ENCODE measurements around the gene DIP2B. TPM values are rescaled to one million over a fixed set of nuclear protein-coding genes. Genes with fewer than 3 reads are reported as not detected.

Gene DIP2B
- polyA plus RNA-seq, 1 of the 3 experiments (the other 2 are of a cell fraction): 6.6 TPM

GRCh38 chr12:50665609-50666008 lies 160.8 kb downstream of the DIP2B start:
- Histone ChIP-seq H3K4me3 (ENCODE audit: low read depth in 2 of 2, low read length in 1 of 2) (no peak overlapping the region), H3K27ac (ENCODE audit: low read depth in 2 of 2, low read length in 1 of 2) (no peak overlapping the region), H3K9me3 (no peaks in the 10 kb centered on the region), H3K4me1 (ENCODE audit: control insufficient read depth in 1 of 2, insufficient read depth in 2 of 2, low read depth in 1 of 2, low read length in 1 of 2) (peaks cover 0 to 7% of the 10 kb centered on the region in 2 experiments; a peak in 1 of 4 replicates), H3K36me3 (replicated peaks in 1 of 2; ENCODE audit: control insufficient read depth in 1 of 2, insufficient read depth in 2 of 2, low read length in 1 of 2) (peaks cover under 1 to 9% of the 10 kb centered on the region in 2 experiments), H3K9ac (no peak overlapping the region), H3K4me2 (no peak overlapping the region), H2AFZ (ENCODE audit: low read depth) (no peak overlapping the region), H4K20me1 (ENCODE audit: insufficient read depth) (no peaks in the 10 kb centered on the region), H3K79me2 (ENCODE audit: insufficient read depth) (no peaks in the 10 kb centered on the region), H3K9me2 (no peaks in the 10 kb centered on the region), H3F3A (replicated peaks; ENCODE audit: insufficient read depth) (no peaks in the 10 kb centered on the region), H3K27me3 (ENCODE audit: insufficient read depth) (no peaks in the 10 kb centered on the region)
- CTCF ChIA-PET: no interaction called here
- no peak for TF ChIP-seq NFIC (IDR thresholded peaks at IDR 0.05; ENCODE audit: borderline replicate concordance)
- no peak for TF ChIP-seq POLR2AphosphoS5 (IDR thresholded peaks at IDR 0.05; ENCODE audit: low read depth, low read length)
- no peak for TF ChIP-seq CTCF (IDR thresholded peaks at IDR 0.05)
- no peak for TF ChIP-seq RFX5 (IDR thresholded peaks at IDR 0.05; ENCODE audit: low read length)
- no peak for TF ChIP-seq EZH2phosphoT487 (IDR thresholded peaks at IDR 0.05; ENCODE audit: borderline replicate concordance, low read depth)
- no peak for TF ChIP-seq TEAD4 (IDR thresholded peaks at IDR 0.05; ENCODE audit: borderline replicate concordance, insufficient read depth)
- TF ChIP-seq RAD21 (IDR thresholded peaks at IDR 0.05; ENCODE audit: low read length): no peak
- TF ChIP-seq SIN3A (IDR thresholded peaks at IDR 0.05; ENCODE audit: borderline replicate concordance, low read depth, low read length): no peak
- no peak for TF ChIP-seq MAX (IDR thresholded peaks at IDR 0.05; ENCODE audit: low read depth)
- TF ChIP-seq FOXJ3 (CRISPR knock-in tag; IDR thresholded peaks at IDR 0.05): no peak
- TF ChIP-seq USF2 (IDR thresholded peaks at IDR 0.05; ENCODE audit: borderline replicate concordance, low read depth, low read length): no peak
- no peak for TF ChIP-seq SMC3 (IDR thresholded peaks at IDR 0.05; ENCODE audit: low read depth, low read length)
- no peak for DNase-seq
- POLR2A ChIA-PET: no interaction called here
- 95% methylated on average over 1 of the region's 1 CpG for WGBS (ENCODE audit: low lambda C conversion rate)

- H3K27ac ChIP-seq (ENCODE audit: low read depth in 2 of 2, low read length in 1 of 2): no peak overlapping the region
- H3K79me2 ChIP-seq (ENCODE audit: insufficient read depth): no peaks in the 10 kb centered on the region
- no peaks in the 10 kb centered on the region for H3F3A ChIP-seq (replicated peaks; ENCODE audit: insufficient read depth)
- peaks cover under 1 to 7% of the 10 kb centered on the region in 2 experiments; a peak in 2 of 4 replicates for H3K4me1 ChIP-seq (ENCODE audit: control insufficient read depth in 1 of 2, insufficient read depth in 2 of 2, low read depth in 1 of 2, low read length in 1 of 2)
- DNase-seq: no peak
- no peaks in the 10 kb centered on the region for H3K9me3 ChIP-seq
- peaks cover under 1 to 12% of the 10 kb centered on the region in 2 experiments for H3K36me3 ChIP-seq (replicated peaks in 1 of 2; ENCODE audit: control insufficient read depth in 1 of 2, insufficient read depth in 2 of 2, low read length in 1 of 2)
- H3K9ac ChIP-seq: no peak overlapping the region
- POLR2A ChIA-PET: no interaction called here
- WGBS (ENCODE audit: low lambda C conversion rate): 92% methylated on average over 1 of the region's 1 CpG
- no peaks in the 10 kb centered on the region for H4K20me1 ChIP-seq (ENCODE audit: insufficient read depth)
- no peak overlapping the region for H2AFZ ChIP-seq (ENCODE audit: low read depth)
- no peaks in the 10 kb centered on the region for H3K9me2 ChIP-seq
- no peaks in the 10 kb centered on the region for H3K27me3 ChIP-seq (ENCODE audit: insufficient read depth)
- no peak overlapping the region for H3K4me2 ChIP-seq
- TF ChIP-seq NFIC (IDR thresholded peaks at IDR 0.05; ENCODE audit: borderline replicate concordance): no peak
- TF ChIP-seq FOXJ3 (CRISPR knock-in tag; IDR thresholded peaks at IDR 0.05): no peak
- no peak for TF ChIP-seq RAD21 (IDR thresholded peaks at IDR 0.05; ENCODE audit: low read length)
- no peak for TF ChIP-seq MAX (IDR thresholded peaks at IDR 0.05; ENCODE audit: low read depth)
- TF ChIP-seq MEF2A (IDR thresholded peaks at IDR 0.05; ENCODE audit: borderline replicate concordance, low read depth): no peak
- TF ChIP-seq TEAD4 (IDR thresholded peaks at IDR 0.05; ENCODE audit: borderline replicate concordance, insufficient read depth): no peak
- no peak for TF ChIP-seq PBX3 (IDR thresholded peaks at IDR 0.05)
- no peak overlapping the region for H3K4me3 ChIP-seq (ENCODE audit: low read depth in 2 of 2, low read length in 1 of 2)
- CTCF ChIA-PET: interaction anchor here (1.0 kb wide), 1 partner anchor 161 kb away, joined by 3 read pairs; no protein-coding TSS in a partner anchor
Observed at GRCh38 chr12:50666023-50666422, 161.2 kb downstream of the DIP2B start.
